Measurements from ENCODE around the gene RGS1. TPM values are rescaled to one million over a fixed set of nuclear protein-coding genes. Genes with fewer than 3 reads are reported as not detected.

Gene RGS1
- total RNA-seq, 2 experiments from 2014 or later: 27.5 to 29.4 TPM

GRCh38 chr1:192579010-192579738 is 3.6 kb downstream of the RGS1 start:
- H3K27me3 Mint-ChIP-seq: no peaks in the 10 kb centered on the region
- ATAC-seq: peak; percentile 29
- peaks cover 38% of the 10 kb centered on the region for H3K4me1 Mint-ChIP-seq (ENCODE audit: low read depth)
- TF ChIP-seq CTCF (IDR thresholded peaks at IDR 0.05): no peak
- CTCF ChIA-PET: interaction anchor here (0.7 to 4.0 kb wide), 15 partner anchors 12 to 103 kb away, joined by 3 to 46 read pairs (median 4); no protein-coding TSS in a partner anchor
- no peak for DNase-seq
- peak overlapping the region; percentile 73 for H3K4me3 Mint-ChIP-seq
- peaks cover 14% of the 10 kb centered on the region for H3K36me3 Mint-ChIP-seq (ENCODE audit: low read depth)
- H3K9me3 Mint-ChIP-seq: no peaks in the 10 kb centered on the region
- peak overlapping the region; percentile 35 for H3K27ac Mint-ChIP-seq
- intact Hi-C loops (cut with micrococcal nuclease): loop anchor here (2.0 to 5.0 kb wide), 2 partner anchors 37 to 62 kb away; no protein-coding TSS in a partner anchor
- POLR2A ChIA-PET: interaction anchor here (0.9 to 1.7 kb wide), 5 partner anchors 9 to 66 kb away, joined by 3 to 9 read pairs (median 3); no protein-coding TSS in a partner anchor

- no peaks in the 10 kb centered on the region for H3K9me3 Mint-ChIP-seq
- ChIA-PET CTCF (interaction anchor here (1.2 to 4.0 kb wide), 8 partner anchors 11 to 105 kb away, joined by 3 to 46 read pairs (median 8); no protein-coding TSS in a partner anchor), POLR2A (interaction anchor here (1.4 kb wide), 1 partner anchor 30 kb away, joined by 3 read pairs; no protein-coding TSS in a partner anchor)
- peak; percentile 22 for ATAC-seq
- peak; percentile 47 for TF ChIP-seq CTCF (IDR thresholded peaks at IDR 0.05)
- peaks cover 30% of the 10 kb centered on the region for H3K4me1 Mint-ChIP-seq (ENCODE audit: low read depth)
- intact Hi-C loops (cut with micrococcal nuclease): loop anchor here (5.0 kb wide), 1 partner anchor 103 kb away; no protein-coding TSS in a partner anchor
- peaks cover 14% of the 10 kb centered on the region for H3K36me3 Mint-ChIP-seq (ENCODE audit: low read depth)
- H3K27ac Mint-ChIP-seq: peak overlapping the region; percentile 1
- no peak for DNase-seq
- H3K27me3 Mint-ChIP-seq: no peaks in the 10 kb centered on the region
- H3K4me3 Mint-ChIP-seq: peak overlapping the region; percentile 36
Measured at GRCh38 chr1:192580351-192580962, 4.9 kb downstream of the RGS1 start.

- intact Hi-C loops (cut with micrococcal nuclease): loop anchor here (5.0 kb wide), 1 partner anchor 104 kb away; no protein-coding TSS in a partner anchor
- DNase-seq: no peak
- peaks cover 25% of the 10 kb centered on the region for H3K4me1 Mint-ChIP-seq (ENCODE audit: low read depth)
- ChIA-PET POLR2A (interaction anchor here (1.4 kb wide), 1 partner anchor 31 kb away, joined by 3 read pairs; no protein-coding TSS in a partner anchor), CTCF (interaction anchor here (1.2 to 4.0 kb wide), 3 partner anchors 28 to 105 kb away, joined by 7 to 46 read pairs (median 11); no protein-coding TSS in a partner anchor)
- no peak overlapping the region for H3K27ac Mint-ChIP-seq
- H3K4me3 Mint-ChIP-seq: peak overlapping the region; percentile 36
- no peaks in the 10 kb centered on the region for H3K27me3 Mint-ChIP-seq
- H3K36me3 Mint-ChIP-seq (ENCODE audit: low read depth): peaks cover 14% of the 10 kb centered on the region
- ATAC-seq: no peak
- no peaks in the 10 kb centered on the region for H3K9me3 Mint-ChIP-seq
- no peak for TF ChIP-seq CTCF (IDR thresholded peaks at IDR 0.05)
Measured at GRCh38 chr1:192581131-192581927, 5.8 kb downstream of the RGS1 start.

GRCh38 chr1:192584866-192585265 is 9.3 kb downstream of the RGS1 start:
- no peak for ATAC-seq
- Mint-ChIP-seq H3K27me3 (peaks cover 1% of the 10 kb centered on the region), H3K9me3 (no peaks in the 10 kb centered on the region), H3K4me1 (ENCODE audit: low read depth) (peaks cover 11% of the 10 kb centered on the region), H3K27ac (no peak overlapping the region), H3K4me3 (no peak overlapping the region), H3K36me3 (ENCODE audit: low read depth) (peaks cover 3% of the 10 kb centered on the region)
- no peak for DNase-seq
- intact Hi-C loops (cut with micrococcal nuclease): loop anchor here (5.0 kb wide), 1 partner anchor 108 kb away; no protein-coding TSS in a partner anchor
- TF ChIP-seq CTCF (IDR thresholded peaks at IDR 0.05): no peak
- CTCF ChIA-PET: no interaction called here
- POLR2A ChIA-PET: no interaction called here

All from activated CD8-positive, alpha-beta T cell treated with anti-CD3 and anti-CD28 coated beads for 36 hours (primary cell).